K562 (cell line): ENCODE results near the gene ATM. TPM values are rescaled to one million over a fixed set of nuclear protein-coding genes. Genes with fewer than 3 reads are reported as not detected.
A peak's percentile ranks its signal among the peaks of the same experiment; 100 is the strongest.

Source experiments
- ATF7 ChIP-seq: fragments of 450-650 bp; IDR thresholded peaks from 2 replicates; pipeline ENCODE4 v1.7.1; 2014; ENCODE audit warnings: mild to moderate bottlenecking, moderate library complexity
- EGR1 ChIP-seq: fragments of 450-650 bp; conservative IDR thresholded peaks from 2 replicates; pipeline ENCODE4 v1.6.1; 2017; ENCODE audit warnings: mild to moderate bottlenecking
- ELF2 ChIP-seq: fragments of 250-450 bp; sonication (Bioruptor Pico); IDR thresholded peaks from 2 replicates; pipeline ENCODE4 v1.5.0; 2021; ENCODE audit warnings: mild to moderate bottlenecking
- EP300 ChIP-seq: IDR thresholded peaks from 2 replicates; pipeline ENCODE4 v1.6.1; 2012; ENCODE audit warnings: low read length, improper control_type of control experiment
- EWSR1 ChIP-seq: fragments of 450-650 bp; IDR thresholded peaks from 2 replicates; pipeline ENCODE4 v1.6.1; 2018; ENCODE audit warnings: borderline replicate concordance, mild to moderate bottlenecking, low read depth, moderate library complexity; ENCODE audit not compliant: partially characterized antibody
- HDAC6 ChIP-seq: IDR thresholded peaks from 2 replicates; pipeline ENCODE4 v1.6.1; 2012; ENCODE audit warnings: low read depth, mild to moderate bottlenecking, control low read depth, inconsistent platforms, low read length, moderate library complexity
- ID3 ChIP-seq, 2 experiments: fragments of 250-450 bp in 1 of 2; fragments of 450-650 bp in 1 of 2; sonication (Bioruptor Pico) in 1 of 2; IDR thresholded peaks; 2 replicates each; pipeline versions ENCODE4 v1.6.1 to v1.8.0; 2016 to 2021; ENCODE audit warnings: mild to moderate bottlenecking in 2 of 2, moderate library complexity in 2 of 2, missing compliant biosample characterization in 1 of 2, missing genetic modification characterization in 1 of 2
- MBD2 ChIP-seq: sonication (generic); IDR thresholded peaks from 2 replicates; pipeline ENCODE4 v1.6.1; 2016; ENCODE audit warnings: low read depth, borderline replicate concordance
- MED1 ChIP-seq: sonication (generic); formaldehyde crosslinking; IDR thresholded peaks from 2 replicates; pipeline ENCODE4 v1.8.1; 2023; ENCODE audit warnings: missing genetic modification reagents, borderline replicate concordance
- MTA3 ChIP-seq: fragments of 450-650 bp; formaldehyde crosslinking; IDR thresholded peaks from 2 replicates; pipeline ENCODE4 v1.6.1; 2017; ENCODE audit warnings: mild to moderate bottlenecking, borderline replicate concordance
- NBN ChIP-seq: fragments of 450-650 bp; IDR thresholded peaks from 2 replicates; pipeline ENCODE4 v1.6.1; 2016; ENCODE audit warnings: low read depth, mild to moderate bottlenecking
- OTX1 ChIP-seq: fragments of 450-650 bp; formaldehyde crosslinking; IDR thresholded peaks from 2 replicates; pipeline ENCODE4 v1.4.0; 2022; ENCODE audit warnings: mild to moderate bottlenecking
- PTRF ChIP-seq: fragments of 450-650 bp; IDR thresholded peaks from 2 replicates; pipeline ENCODE4 v1.6.1; 2016; ENCODE audit warnings: mild to moderate bottlenecking, missing genetic modification characterization, missing compliant biosample characterization
- RAD51 ChIP-seq: fragments of 450-650 bp; IDR thresholded peaks from 2 replicates; pipeline ENCODE4 v1.7.1; 2016; ENCODE audit warnings: low read depth, mild to moderate bottlenecking, borderline replicate concordance
- SMAD4 ChIP-seq: fragments of 250-450 bp; sonication (Bioruptor Pico); conservative IDR thresholded peaks from 2 replicates; pipeline ENCODE4 v1.8.0; 2021; ENCODE audit warnings: inconsistent platforms, mild to moderate bottlenecking, moderate library complexity
- STAT5A ChIP-seq: IDR thresholded peaks from 2 replicates; pipeline ENCODE4 v1.6.1; 2012; ENCODE audit warnings: low read length, inconsistent platforms, borderline replicate concordance
- TEAD4 ChIP-seq, 2 experiments: sonication (generic) in 1 of 2; formaldehyde crosslinking in 1 of 2; IDR thresholded peaks; 2 replicates each; pipeline versions ENCODE4 v1.6.1 to v1.8.0; 2012 to 2022; ENCODE audit warnings: borderline replicate concordance in 1 of 2, inconsistent platforms in 1 of 2, low read length in 1 of 2, mild to moderate bottlenecking in 1 of 2, missing genetic modification reagents in 1 of 2
- YY1 ChIP-seq, 3 experiments: IDR thresholded peaks; 2 replicates each; pipeline ENCODE4 v1.6.1; 2011; ENCODE audit warnings: low read length in 2 of 3, mild to moderate bottlenecking in 2 of 3, moderate library complexity in 2 of 3, borderline replicate concordance in 1 of 3, control low read depth in 1 of 3, low read depth in 1 of 3; ENCODE audit not compliant: insufficient read depth in 3 of 3, insufficient replicate concordance in 2 of 3, control insufficient read depth in 1 of 3, insufficient read length in 1 of 3; ENCODE audit errors: extremely low read depth in 1 of 3
- ZFP91 ChIP-seq: sonication (generic); formaldehyde crosslinking; IDR thresholded peaks from 2 replicates; pipeline ENCODE4 v1.8.0; 2022; ENCODE audit warnings: mild to moderate bottlenecking, missing genetic modification reagents
- polyA plus RNA-seq, 8 experiments: library from polyadenylated mRNA; depleted of rRNA in 4 of 8; stranded (reverse) in 5 of 8; unstranded in 3 of 8; fragments of >200 nt; fragmentation: Nextera tagmentation in 2 of 8; fragmentation: Illumina TruSeq in 1 of 8; extraction: Ambion mirVana in 2 of 8; extraction: Trizol in 1 of 8; gene quantifications; 2 replicates each; pipeline versions ENCODE4 v1.2.1 to v1.2.3, GENCODE V29; 2011 to 2014; ENCODE audit warnings: inconsistent platforms in 1 of 8, missing spikeins in 1 of 8
- total RNA-seq, 7 experiments: library from RNA; depleted of rRNA in 6 of 7; stranded (reverse); fragments of >200 nt in 6 of 7; fragmentation: Illumina TruSeq in 2 of 7; extraction: Trizol in 2 of 7; gene quantifications; 2 replicates each; pipeline versions ENCODE4 v1.2.1 to v1.2.3, GENCODE V29; 2011 to 2021; ENCODE audit warnings: low replicate concordance in 1 of 7
- TF ChIP-seq, protein P1 (sequence below): fragments of 450-650 bp; IDR thresholded peaks from 2 replicates; pipeline ENCODE4 v1.6.1; 2017; ENCODE audit warnings: antibody characterized with exemption, mild to moderate bottlenecking

Gene ATM
- total and polyA plus RNA-seq, 9 of the 15 experiments (the other 6 are each of a cell fraction or from before 2014, with no cell fraction given): 8.3 to 46.8 (median 26.2) TPM

DNA sequence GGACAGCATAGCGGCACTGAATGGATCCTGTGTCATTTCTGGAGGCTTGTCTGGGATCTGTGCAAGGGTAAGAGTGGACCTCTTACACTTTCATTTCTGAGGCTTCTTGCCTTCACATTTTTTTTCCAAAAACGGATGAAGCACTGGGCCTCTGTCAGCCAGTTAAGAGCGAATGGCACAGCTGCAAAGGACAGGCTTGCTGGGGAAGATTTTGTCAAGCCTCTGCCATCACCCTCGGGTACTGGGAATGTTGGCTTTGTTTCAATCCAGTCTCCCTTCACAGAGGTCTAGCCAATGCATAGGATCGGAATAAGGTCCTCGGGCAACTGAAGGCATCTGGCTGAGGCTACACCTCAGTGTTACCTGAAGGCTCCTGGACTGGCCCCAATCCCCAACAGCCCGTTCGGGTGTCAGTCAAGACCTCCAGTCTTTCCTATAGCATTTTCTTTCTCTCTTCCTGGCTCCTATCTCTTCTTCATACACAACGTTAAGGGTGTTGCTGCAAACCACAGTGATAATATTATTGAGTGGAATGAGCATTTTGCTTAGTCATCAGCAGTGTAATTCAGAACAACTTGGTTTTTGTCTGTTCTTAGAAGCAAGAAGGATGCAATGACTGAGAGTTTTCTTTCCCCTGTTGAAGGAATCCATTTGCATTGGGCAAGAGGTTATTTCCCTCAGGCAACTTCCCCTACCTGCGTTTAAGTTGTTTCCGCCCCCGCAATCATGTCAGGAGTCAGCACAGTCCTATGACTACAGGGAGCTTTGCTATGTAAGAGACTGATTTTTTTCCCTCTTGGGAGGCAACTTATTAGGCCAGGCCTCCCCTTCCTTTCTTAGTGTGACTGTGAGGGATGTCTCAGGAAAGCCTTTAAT is 23.2 kb upstream of the ATM start (continued):
- TF ChIP-seq, protein P1, sequence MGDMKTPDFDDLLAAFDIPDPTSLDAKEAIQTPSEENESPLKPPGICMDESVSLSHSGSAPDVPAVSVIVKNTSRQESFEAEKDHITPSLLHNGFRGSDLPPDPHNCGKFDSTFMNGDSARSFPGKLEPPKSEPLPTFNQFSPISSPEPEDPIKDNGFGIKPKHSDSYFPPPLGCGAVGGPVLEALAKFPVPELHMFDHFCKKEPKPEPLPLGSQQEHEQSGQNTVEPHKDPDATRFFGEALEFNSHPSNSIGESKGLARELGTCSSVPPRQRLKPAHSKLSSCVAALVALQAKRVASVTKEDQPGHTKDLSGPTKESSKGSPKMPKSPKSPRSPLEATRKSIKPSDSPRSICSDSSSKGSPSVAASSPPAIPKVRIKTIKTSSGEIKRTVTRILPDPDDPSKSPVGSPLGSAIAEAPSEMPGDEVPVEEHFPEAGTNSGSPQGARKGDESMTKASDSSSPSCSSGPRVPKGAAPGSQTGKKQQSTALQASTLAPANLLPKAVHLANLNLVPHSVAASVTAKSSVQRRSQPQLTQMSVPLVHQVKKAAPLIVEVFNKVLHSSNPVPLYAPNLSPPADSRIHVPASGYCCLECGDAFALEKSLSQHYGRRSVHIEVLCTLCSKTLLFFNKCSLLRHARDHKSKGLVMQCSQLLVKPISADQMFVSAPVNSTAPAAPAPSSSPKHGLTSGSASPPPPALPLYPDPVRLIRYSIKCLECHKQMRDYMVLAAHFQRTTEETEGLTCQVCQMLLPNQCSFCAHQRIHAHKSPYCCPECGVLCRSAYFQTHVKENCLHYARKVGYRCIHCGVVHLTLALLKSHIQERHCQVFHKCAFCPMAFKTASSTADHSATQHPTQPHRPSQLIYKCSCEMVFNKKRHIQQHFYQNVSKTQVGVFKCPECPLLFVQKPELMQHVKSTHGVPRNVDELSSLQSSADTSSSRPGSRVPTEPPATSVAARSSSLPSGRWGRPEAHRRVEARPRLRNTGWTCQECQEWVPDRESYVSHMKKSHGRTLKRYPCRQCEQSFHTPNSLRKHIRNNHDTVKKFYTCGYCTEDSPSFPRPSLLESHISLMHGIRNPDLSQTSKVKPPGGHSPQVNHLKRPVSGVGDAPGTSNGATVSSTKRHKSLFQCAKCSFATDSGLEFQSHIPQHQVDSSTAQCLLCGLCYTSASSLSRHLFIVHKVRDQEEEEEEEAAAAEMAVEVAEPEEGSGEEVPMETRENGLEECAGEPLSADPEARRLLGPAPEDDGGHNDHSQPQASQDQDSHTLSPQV: peak; percentile 50; the same call in 1 of the 2 replicates
- TF ChIP-seq MTA3 (0 out of 2 replicates have a peak, but pooled peaks have one; percentile 40), NBN (peak; percentile 55; the same call in 1 of the 2 replicates), EP300 (peak; percentile 63; the same call in 1 of the 2 replicates), HDAC6 (no peak), ELF2 (no peak), MBD2 (no peak), YY1 (IDR thresholded peaks at IDR 0.05; ENCODE audit: borderline replicate concordance in 1 of 3, control insufficient read depth in 1 of 3, extremely low read depth in 1 of 3, insufficient read depth in 3 of 3, insufficient read length in 1 of 3, insufficient replicate concordance in 2 of 3, low read depth in 1 of 3, low read length in 2 of 3) (peak in 1 of 3 experiments; percentile 34), EWSR1 (no peak), ZFP91 (CRISPR knock-in tag) (no peak), PTRF (no peak), ATF7 (peak; percentile 52), RAD51 (no peak), OTX1 (CRISPR knock-in tag) (no peak), SMAD4 (CRISPR knock-in tag) (0 out of 2 replicates have a peak, but pooled peaks have one; percentile 19), EGR1 (peak; percentile 97), MED1 (CRISPR knock-in tag) (no peak), ID3 (CRISPR knock-in tag; IDR thresholded peaks at IDR 0.05) (no peak), ID3 (tag; IDR thresholded peaks at IDR 0.05) (no peak), TEAD4 (IDR thresholded peaks at IDR 0.05; ENCODE audit: low read length) (peak; percentile 41; the same call in 1 of the 2 replicates), TEAD4 (CRISPR knock-in tag; IDR thresholded peaks at IDR 0.05; ENCODE audit: borderline replicate concordance) (no peak), STAT5A (no peak)
